Activated CD8-positive, alpha-beta memory T cell treated with anti-CD3 and anti-CD28 coated beads, Interleukin-2, amount 50 U/mL, for 1 hour (primary cell): Measurements from ENCODE around the gene STAG2.
"Not testable (repeated sequence)": the region's sequence is repeated elsewhere in the genome, so short reads cannot be mapped to it uniquely, and the experiment has no call there.

ENCODE experiments used
- DNase-seq: peaks from one replicate; pipeline ENCODE4 v3.0.0-alpha.2; 2020; ENCODE audit errors: extremely low read depth

STAG2 gene

GRCh38 chrX:123961268-123962005 is at the start of gene STAG2:
Gene STAG2, plus strand, starts transcription at chrX:123961706. Its CDS starts 60,922 bp downstream, at chrX:124022628.
- DNase-seq, result no peak

- DNase-seq, result no peak
Observed at GRCh38 chrX:123917069-123917468, 44.4 kb upstream of the STAG2 start.

DNA sequence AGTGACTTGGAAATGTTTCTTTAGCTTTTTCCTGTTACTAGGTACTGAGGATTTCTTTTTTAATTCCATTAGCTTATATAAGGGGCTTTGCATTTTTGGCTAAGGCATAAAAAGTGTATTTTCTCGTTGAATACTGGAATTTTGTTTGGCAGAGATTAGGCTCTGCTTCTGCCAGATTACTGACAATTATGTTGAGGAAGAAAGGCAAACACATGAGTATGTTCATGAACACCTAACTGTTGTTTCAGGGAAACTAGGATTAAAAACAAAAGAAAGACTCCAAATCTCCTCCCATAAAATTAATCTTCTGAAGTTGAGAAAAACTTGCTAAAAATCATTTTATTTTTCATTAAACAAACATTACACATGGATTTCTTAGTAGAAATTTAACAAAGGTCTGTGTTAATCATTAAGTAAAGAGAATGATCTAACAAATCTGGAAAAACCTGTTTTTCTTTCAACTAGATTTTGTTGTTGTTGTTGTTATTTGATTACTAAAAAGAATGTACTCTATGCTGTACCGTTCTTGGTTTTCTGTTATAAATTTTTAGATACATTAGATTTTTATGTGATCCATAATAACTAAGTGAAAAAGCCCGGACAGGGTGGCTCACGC is 43.3 kb upstream of the STAG2 start:
- DNase-seq, result no peak

- no peak for DNase-seq
Observed at GRCh38 chrX:123920105-123920785, 41.3 kb upstream of the STAG2 start.

GRCh38 chrX:123923211-123923610 is 38.3 kb upstream of the STAG2 start:
- no peak for DNase-seq

DNA sequence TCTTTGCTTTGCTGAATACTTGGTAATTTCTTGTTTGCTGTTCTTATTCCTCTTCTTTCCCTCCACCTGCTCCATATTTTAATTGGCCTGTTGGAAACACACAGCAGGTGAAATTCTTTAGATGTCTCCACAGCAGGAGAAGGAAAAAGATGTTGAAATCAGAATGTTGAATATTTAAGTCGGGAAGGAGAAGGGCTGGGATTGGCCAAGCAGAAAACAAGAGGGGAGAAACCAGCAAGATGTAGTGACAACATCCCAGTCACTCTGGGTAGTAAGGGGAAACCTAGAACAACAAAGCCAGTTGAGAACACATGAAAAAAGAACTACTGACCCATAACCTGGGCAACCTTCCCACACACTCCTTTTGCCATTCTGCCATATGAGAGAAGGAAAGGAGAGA is 37.3 kb upstream of the STAG2 start:
- no peak for DNase-seq

GRCh38 chrX:123927845-123928244 is 33.7 kb upstream of the STAG2 start:
- DNase-seq, result no peak

GRCh38 chrX:123932055-123932454 is 29.5 kb upstream of the STAG2 start:
- not testable (repeated sequence) for DNase-seq

GRCh38 chrX:123943074-123943473 is 18.4 kb upstream of the STAG2 start:
- no peak for DNase-seq

GRCh38 chrX:123943488-123943887 is 18.0 kb upstream of the STAG2 start:
- DNase-seq, result no peak

DNA sequence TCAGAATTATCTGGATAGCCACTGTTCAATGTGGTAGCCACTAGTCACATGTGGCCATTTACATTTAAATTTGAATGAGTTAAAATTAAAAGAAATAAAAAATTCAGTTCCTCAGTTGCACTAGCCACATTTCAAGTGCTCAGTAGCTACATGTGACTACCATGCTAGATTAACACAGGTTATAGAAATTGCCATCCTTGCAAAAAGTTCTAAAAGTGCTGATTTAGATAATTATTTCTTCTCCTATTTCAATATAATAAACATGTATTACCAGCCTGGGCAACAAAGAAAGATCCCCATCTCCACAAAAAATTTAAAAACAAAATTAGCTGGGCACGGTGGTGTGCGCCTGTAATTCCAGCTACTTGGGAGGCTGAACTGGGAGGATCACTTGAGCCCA is 11.7 kb upstream of the STAG2 start:
- no peak for DNase-seq

GRCh38 chrX:123959281-123960063 is 2.0 kb upstream of the STAG2 start:
- no peak for DNase-seq

DNA sequence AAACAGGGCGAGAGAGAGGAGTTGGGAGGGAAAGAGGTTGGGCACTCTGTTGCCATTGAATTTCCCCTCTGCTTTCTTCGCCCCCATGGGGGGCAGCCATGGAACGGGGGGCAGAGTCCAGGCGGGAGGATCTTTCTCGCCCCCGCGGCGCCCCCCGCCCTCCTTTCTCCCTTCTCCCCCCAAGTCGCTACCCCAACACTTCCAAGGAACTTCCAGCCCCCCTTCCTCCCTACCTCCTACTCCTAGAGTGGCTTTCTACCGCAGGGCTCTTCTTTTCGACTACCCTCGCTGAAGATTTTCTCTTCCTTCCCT is 594 bp upstream of the STAG2 start:
- no peak for DNase-seq

- DNase-seq, result no peak
Observed at GRCh38 chrX:123962006-123962467, 531 bp downstream of the STAG2 start.

- DNase-seq, result peak; percentile 80
Observed at GRCh38 chrX:123962794-123963373, 1.4 kb downstream of the STAG2 start.

DNA sequence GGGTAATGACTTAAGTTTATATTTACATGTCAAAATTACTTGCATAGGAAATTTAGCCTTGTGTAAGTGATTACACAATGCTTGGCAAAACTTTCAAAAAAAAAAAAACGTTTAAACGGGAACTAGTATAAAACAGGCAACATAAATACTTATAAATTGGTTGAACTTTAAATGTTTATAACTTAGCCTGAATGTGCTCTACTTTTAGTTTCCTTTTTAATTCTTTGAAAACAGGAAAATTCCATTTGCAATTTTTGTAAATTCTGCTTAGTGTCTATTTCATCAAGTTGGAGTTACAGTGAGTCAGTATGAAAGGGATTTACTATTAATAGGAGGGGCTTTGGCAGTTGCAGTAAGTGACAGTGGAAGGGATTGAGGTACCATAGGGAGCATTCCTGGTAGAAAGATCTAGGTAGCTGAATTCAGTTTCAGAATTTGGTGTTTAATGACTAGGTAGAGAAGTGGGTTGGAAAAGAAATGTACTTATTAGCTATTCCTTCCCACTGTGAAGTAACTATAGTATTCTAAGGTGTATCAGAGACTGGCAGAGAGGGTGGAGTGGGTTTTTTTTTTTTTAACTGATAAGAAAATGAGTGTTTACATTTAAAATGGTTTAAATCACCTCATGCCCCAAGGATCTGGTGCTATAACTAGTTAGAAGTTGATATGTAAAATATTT is 2.8 kb downstream of the STAG2 start:
- no peak for DNase-seq

DNA sequence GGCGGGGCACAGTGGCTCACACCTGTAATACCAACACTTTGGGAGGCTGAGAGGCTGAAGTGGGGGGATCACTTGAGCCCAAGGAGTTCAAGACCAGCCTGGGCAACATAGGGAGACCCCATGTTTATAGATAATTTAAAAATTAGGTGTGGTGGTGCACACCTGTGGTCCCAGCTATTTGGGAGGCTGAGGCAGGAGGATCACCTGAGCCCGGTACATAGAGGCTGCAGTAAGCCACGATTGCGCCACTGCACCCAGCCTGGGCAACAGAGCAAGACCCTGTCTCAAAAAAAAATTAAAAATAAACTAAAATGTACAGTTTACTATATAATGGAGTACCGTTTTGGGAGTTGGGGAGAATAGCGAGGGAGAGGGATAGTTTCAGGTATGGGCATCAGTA is 4.2 kb downstream of the STAG2 start:
- DNase-seq, result no peak

- no peak for DNase-seq
Observed at GRCh38 chrX:123967497-123967896, 6.0 kb downstream of the STAG2 start.

GRCh38 chrX:123968383-123969050 is 7.0 kb downstream of the STAG2 start:
- DNase-seq, result no peak

DNA sequence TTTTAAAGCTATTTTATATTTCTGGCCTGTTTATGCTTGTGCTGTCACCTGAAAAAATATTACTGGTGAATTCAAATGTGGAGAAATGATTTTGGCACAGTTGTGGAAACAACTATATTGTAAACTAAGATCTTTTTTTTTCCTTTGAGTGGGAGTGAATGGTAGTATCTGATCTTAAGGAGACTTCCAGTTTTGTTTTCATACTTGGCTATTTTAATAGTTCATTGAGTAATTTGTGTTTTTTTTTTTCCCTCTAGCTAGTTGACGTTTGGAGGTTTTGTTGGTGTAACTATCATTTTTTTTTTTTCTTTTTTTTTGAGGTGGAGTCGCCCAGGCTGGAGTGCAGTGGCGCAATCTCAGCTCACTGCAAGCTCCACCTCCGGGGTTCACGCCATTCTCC is 10.5 kb downstream of the STAG2 start:
- no peak for DNase-seq

DNA sequence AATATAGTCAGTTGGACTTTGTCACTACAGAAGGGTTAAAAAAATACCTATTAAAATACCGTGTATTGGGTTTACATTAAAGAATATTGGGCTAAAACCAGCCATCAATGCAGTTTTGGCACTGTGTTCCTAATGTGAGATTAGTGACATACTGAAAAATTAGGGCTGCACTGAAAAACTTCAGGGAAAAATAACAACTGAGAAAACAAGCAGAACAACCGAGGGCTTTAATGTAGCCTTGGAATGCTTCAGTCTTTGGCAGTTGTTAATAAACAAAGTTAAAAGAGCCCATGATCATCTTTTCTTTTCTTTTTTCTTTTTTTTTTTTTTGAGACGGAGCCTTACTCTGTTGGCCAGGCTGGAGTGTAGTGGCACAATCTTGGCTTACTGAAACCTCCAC is 12.4 kb downstream of the STAG2 start:
- DNase-seq, result no peak
